ENCODE results near the gene THEMIS2. TPM values are rescaled to one million over a fixed set of nuclear protein-coding genes. Genes with fewer than 3 reads are reported as not detected.

The THEMIS2 gene
- total and polyA plus RNA-seq, 10 of the 15 experiments (the other 5 are each of a cell fraction or from before 2014, with no cell fraction given): 9.1 to 114 (median 38.3) TPM

GRCh38 chr1:27830621-27831440 lies 41.5 kb upstream of the THEMIS2 start, which contains the start of gene PPP1R8 (continued):
- TF ChIP-seq SKIL (IDR thresholded peaks at IDR 0.05; ENCODE audit: low read depth, poor library complexity, severe bottlenecking) (no peak), MYB (IDR thresholded peaks at IDR 0.05; ENCODE audit: borderline replicate concordance, low read depth, low read length) (no peak), ZNF622 (IDR thresholded peaks at IDR 0.05) (no peak), HCFC1 (IDR thresholded peaks at IDR 0.05; ENCODE audit: low read length) (peak; percentile 64), SMARCA5 (IDR thresholded peaks at IDR 0.05) (peak; percentile 37; the same call in 1 of the 2 replicates), TCF7 (IDR thresholded peaks at IDR 0.05; ENCODE audit: borderline replicate concordance) (no peak), SUPT20H (IDR thresholded peaks at IDR 0.05; ENCODE audit: borderline replicate concordance, control insufficient read depth, low read depth, low read length) (no peak), NR2F1 (conservative IDR thresholded peaks at IDR 0.05) (no peak), SMAD1 (IDR thresholded peaks at IDR 0.05; ENCODE audit: low read depth, partially characterized antibody) (peak; percentile 76), CREB1 (IDR thresholded peaks at IDR 0.05; ENCODE audit: low read depth) (peak; percentile 75), IKZF2 (IDR thresholded peaks at IDR 0.05) (peak; percentile 64 to 66; a peak in 3 of 4 replicates), SMAD5 (IDR thresholded peaks at IDR 0.05; ENCODE audit: low read depth) (peak; percentile 78), SP1 (IDR thresholded peaks at IDR 0.05; ENCODE audit: low read depth, low read length) (peak; percentile 23), BCL3 (IDR thresholded peaks at IDR 0.05; ENCODE audit: borderline replicate concordance, insufficient read depth, low read depth, low read length, poor library complexity, severe bottlenecking) (peak; percentile 14), WRNIP1 (IDR thresholded peaks at IDR 0.05; ENCODE audit: borderline replicate concordance, low read depth, low read length) (no peak), ZZZ3 (IDR thresholded peaks at IDR 0.05; ENCODE audit: control insufficient read depth, insufficient read length, low read depth) (no peak), TAF1 (IDR thresholded peaks at IDR 0.05; ENCODE audit: borderline replicate concordance, low read depth, low read length) (peak; percentile 99), CREM (IDR thresholded peaks at IDR 0.05; ENCODE audit: low read depth) (peak; percentile 51), HDGF (IDR thresholded peaks at IDR 0.05) (no peak)
- TF ChIP-seq, protein P1, sequence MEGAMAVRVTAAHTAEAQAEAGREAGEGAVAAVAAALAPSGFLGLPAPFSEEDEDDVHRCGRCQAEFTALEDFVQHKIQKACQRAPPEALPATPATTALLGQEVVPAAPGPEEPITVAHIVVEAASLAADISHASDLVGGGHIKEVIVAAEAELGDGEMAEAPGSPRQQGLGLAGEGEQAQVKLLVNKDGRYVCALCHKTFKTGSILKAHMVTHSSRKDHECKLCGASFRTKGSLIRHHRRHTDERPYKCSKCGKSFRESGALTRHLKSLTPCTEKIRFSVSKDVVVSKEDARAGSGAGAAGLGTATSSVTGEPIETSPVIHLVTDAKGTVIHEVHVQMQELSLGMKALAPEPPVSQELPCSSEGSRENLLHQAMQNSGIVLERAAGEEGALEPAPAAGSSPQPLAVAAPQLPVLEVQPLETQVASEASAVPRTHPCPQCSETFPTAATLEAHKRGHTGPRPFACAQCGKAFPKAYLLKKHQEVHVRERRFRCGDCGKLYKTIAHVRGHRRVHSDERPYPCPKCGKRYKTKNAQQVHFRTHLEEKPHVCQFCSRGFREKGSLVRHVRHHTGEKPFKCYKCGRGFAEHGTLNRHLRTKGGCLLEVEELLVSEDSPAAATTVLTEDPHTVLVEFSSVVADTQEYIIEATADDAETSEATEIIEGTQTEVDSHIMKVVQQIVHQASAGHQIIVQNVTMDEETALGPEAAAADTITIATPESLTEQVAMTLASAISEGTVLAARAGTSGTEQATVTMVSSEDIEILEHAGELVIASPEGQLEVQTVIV (IDR thresholded peaks at IDR 0.05; ENCODE audit: borderline replicate concordance, partially characterized antibody): no peak
- TF ChIP-seq, protein P2, sequence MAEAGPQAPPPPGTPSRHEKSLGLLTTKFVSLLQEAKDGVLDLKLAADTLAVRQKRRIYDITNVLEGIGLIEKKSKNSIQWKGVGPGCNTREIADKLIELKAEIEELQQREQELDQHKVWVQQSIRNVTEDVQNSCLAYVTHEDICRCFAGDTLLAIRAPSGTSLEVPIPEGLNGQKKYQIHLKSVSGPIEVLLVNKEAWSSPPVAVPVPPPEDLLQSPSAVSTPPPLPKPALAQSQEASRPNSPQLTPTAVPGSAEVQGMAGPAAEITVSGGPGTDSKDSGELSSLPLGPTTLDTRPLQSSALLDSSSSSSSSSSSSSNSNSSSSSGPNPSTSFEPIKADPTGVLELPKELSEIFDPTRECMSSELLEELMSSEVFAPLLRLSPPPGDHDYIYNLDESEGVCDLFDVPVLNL (IDR thresholded peaks at IDR 0.05; ENCODE audit: low read depth, low read length): peak; percentile 77

Measured in GM12878 (cell line).